ENCODE results near the gene SMIM14.
"Not testable (repeated sequence)": the region's sequence is repeated elsewhere in the genome, so short reads cannot be mapped to it uniquely, and the experiment has no call there.

SMIM14 gene

DNA sequence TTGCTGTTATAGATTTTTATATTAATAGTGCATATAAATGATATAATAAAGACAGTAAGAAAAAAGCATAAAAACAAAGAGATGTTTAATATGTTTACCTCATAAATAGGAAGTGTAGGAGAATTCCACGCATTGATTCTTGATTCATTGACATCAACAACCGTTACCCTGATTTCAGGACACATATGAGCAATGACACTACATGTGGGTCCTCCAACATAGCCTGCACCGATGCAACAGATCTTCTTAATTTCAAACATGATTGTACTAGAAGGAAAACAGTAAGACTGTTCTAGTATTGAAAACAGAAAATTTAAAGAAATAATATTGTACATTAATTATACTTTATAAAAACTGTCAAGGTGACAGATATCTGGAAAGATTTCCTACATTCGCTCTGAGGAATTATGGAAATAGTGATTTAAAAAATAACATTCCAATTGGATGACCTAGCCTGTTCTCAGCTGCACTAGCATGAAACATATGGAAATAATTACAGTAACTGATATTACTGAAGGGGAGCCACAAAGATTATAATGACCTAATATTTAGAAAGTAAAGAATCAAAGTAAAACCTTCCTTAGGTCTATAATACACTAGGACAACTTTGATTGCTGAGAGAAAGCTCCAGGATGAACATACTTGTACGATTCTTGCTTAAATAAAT, 117.3 kb downstream of the SMIM14 start:
- no peak for DNase-seq (ENCODE audit: low spot score)
- TF ChIP-seq, protein P1, sequence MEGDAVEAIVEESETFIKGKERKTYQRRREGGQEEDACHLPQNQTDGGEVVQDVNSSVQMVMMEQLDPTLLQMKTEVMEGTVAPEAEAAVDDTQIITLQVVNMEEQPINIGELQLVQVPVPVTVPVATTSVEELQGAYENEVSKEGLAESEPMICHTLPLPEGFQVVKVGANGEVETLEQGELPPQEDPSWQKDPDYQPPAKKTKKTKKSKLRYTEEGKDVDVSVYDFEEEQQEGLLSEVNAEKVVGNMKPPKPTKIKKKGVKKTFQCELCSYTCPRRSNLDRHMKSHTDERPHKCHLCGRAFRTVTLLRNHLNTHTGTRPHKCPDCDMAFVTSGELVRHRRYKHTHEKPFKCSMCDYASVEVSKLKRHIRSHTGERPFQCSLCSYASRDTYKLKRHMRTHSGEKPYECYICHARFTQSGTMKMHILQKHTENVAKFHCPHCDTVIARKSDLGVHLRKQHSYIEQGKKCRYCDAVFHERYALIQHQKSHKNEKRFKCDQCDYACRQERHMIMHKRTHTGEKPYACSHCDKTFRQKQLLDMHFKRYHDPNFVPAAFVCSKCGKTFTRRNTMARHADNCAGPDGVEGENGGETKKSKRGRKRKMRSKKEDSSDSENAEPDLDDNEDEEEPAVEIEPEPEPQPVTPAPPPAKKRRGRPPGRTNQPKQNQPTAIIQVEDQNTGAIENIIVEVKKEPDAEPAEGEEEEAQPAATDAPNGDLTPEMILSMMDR (IDR thresholded peaks at IDR 0.05; ENCODE audit: extremely low read depth, missing control alignments) = no peak

DNA sequence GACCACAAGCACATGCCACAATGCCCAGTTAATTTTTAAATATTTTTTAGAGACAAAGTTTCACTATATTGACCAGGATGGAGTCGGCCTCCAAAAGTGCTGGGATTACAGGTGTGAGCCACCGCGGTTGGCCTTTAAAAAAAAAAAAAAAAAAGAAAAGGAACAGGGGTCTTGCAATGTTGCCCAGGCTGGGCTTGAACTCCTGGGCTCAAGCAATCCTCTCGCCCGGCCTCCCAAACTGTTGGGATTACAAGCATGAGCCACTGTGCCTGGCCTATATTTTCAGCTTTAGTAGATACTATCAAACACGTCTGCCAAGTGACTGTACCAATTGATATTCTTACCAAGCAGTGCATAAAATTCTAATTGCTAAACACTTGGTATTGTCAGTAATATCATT, 120.2 kb downstream of the SMIM14 start:
- no peak for DNase-seq (ENCODE audit: low spot score)
- TF ChIP-seq, protein P1 (IDR thresholded peaks at IDR 0.05; ENCODE audit: extremely low read depth, missing control alignments) = no peak

DNA sequence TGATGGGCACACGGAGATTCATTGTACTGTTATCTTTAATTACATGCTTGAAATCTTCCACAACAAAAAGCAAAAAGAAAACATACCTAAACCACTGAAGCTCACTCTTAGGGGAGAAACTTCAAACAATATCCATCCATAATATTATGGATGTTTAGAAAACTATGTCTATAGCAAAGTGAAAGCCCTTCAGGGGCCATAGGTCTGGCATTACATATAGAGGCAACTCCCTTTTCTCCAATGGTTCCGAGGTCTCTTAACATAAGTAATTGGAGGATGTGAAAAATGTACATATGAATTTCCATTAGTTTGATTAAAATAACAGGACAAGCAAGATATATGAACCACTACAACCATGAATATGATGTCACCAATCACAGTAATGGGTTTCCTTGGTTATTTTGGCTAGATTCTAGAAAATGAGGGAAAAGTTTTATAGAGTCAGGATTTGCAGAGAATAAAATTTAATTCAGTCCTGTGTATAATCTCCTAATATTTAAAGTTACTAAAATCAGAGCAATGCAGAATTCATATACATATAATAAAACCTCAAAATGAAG, 122.2 kb downstream of the SMIM14 start:
- TF ChIP-seq, protein P1 (IDR thresholded peaks at IDR 0.05; ENCODE audit: extremely low read depth, missing control alignments) = no peak
- no peak for DNase-seq (ENCODE audit: low spot score)

DNA sequence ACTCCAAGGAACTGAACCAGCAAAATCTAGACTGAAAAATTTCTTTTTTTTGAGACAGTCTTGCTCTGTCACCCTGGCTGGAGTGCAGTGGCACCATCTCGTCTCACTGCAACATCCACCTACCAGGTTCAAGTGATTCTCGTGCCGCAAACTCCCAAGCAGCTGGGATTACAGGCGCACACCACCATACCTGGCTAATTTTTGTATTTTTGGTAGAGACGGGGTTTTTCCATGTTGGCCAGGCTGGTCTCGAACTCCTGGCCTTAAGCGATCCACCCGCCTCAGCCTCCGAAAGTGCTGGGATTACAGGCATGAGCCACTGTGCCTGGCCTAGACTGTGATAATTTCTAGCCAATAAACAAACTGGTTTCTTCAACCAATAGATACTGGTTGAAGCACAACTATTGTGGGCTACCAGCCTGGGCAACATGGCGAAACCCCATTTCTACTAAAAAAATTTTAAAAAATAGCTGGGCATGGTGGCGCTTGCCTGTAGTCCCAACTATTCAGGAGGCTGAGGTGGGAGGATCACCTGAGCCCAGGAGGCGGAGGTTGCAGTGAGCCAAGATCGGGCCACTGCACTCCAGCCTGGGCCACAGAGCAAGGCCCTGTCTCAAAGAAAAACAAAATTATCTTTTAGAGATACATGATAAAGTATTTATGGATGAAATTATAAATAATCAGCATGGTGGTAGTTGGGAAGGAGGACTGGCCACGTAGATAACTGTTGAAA, 122.8 kb downstream of the SMIM14 start:
- not testable (repeated sequence) for DNase-seq (ENCODE audit: low spot score)

DNA sequence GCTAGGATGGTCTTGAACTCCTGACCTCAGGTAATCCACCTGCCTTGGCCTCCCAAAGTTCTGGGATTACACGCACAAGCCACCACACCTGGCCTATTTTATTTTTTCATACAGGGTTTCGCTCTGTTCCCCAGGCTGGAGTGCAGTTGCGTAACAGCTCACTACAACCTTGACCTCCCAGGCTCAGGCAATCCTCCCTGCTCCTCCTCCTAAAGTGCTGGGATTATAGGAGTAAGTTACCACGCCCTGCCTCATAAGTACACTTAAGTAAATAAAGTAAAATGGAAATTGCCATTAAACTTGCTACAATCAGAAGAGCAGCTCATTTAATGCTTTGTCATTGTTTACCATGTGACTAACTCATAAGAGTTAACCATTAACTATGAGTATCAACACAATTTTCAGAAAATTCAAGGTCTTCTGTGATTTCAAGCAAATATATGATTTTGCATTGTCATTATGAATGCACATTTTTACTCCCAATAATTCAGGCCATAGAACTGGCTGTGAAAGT, 123.7 kb downstream of the SMIM14 start:
- TF ChIP-seq, protein P1 (IDR thresholded peaks at IDR 0.05; ENCODE audit: extremely low read depth, missing control alignments) = no peak

DNA sequence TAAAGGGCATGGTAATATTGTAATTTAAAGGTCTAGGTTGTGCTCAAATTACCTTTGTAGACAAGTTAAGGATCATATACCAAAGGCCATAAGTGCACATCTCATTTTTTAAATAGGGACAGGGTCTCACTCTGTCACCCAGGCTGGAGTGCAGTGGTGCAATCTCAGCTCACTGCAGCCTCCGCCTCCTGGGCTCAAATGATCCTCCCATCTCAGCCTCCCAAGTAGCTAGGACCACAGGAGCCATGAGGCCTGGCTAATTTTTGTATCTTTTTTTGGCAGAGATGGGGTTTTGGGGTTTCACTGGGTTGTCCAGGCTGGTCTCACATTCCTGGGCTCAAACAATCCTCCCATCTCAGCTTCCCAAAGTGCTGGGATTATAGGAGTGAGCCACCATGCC, 124.4 kb downstream of the SMIM14 start:
- not testable (repeated sequence) for DNase-seq (ENCODE audit: low spot score)

More for the DNA sequence above, 123.7 kb downstream of the SMIM14 start:
- DNase-seq (ENCODE audit: low spot score) = no peak

DNA sequence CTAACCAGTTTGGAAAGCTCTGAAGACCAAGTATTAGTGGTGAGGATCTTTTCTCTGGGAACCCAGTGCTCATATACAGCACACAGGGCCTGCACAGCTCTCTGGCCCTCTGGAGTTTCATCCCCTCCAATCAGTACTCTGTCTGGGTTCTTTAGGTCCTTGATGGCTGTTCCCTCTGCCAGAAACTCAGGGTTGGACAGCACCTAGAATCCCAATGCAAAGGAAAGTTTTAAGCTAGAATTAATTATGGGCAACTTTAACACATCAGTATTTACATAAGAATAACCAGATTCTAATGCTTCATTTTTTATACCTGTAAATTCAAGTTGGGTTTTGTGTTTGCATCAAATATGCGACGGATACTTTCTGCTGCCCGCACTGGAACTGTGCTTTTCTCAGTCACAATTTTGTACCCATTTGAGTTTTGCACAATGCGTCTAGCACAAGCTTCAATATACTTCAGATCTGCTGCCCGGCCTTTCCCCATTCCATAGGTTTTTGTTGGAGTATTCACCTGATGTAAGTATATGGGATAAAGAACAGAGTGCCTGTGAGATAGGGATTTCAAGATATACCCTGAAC, 128.2 kb downstream of the SMIM14 start:
- TF ChIP-seq, protein P1 (IDR thresholded peaks at IDR 0.05; ENCODE audit: extremely low read depth, missing control alignments) = no peak
- no peak for DNase-seq (ENCODE audit: low spot score)

DNA sequence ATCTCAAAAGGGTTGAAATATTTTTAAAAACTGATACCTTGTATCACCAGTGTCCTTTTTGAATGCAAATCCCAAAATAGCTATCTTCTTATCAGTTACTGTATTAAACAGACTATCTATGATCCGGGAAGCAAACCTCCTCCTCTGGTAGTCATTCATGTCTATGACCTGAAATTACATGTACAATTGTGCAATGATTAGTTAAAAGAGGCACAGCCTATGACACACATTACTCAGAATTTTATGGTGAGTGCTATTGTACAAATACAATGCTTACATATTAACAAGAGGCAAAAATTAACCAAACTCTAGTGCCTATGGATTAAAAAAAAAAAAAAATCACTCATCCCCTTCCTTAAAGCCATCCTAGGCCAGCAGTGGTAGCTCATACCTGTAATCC, 133.1 kb downstream of the SMIM14 start:
- TF ChIP-seq, protein P1 (IDR thresholded peaks at IDR 0.05; ENCODE audit: extremely low read depth, missing control alignments) = no peak

More for the DNA sequence above, 133.1 kb downstream of the SMIM14 start:
- no peak for DNase-seq (ENCODE audit: low spot score)

Data from GM20000 (cell line).